ENCODE measurements around the gene MSX1.

Gene MSX1

GRCh38 chr4:4841156-4841555 is 18.3 kb upstream of the MSX1 start:
- no peak for DNase-seq

GRCh38 chr4:4842476-4843441 is 16.7 kb upstream of the MSX1 start:
- DNase-seq: no peak

GRCh38 chr4:4843635-4844291 is 15.7 kb upstream of the MSX1 start:
- no peak for DNase-seq

GRCh38 chr4:4845027-4845426 is 14.4 kb upstream of the MSX1 start:
- no peak for DNase-seq

GRCh38 chr4:4847011-4847410 is 12.5 kb upstream of the MSX1 start:
- DNase-seq: no peak

- DNase-seq: no peak
These were observed 10.9 kb upstream of the MSX1 start for GRCh38 chr4:4848540-4848939.

GRCh38 chr4:4849106-4849505 is 10.4 kb upstream of the MSX1 start:
- no peak for DNase-seq

- DNase-seq: no peak
These were observed 9.8 kb upstream of the MSX1 start for GRCh38 chr4:4849524-4850193.

- no peak for DNase-seq
These were observed 8.4 kb upstream of the MSX1 start for GRCh38 chr4:4851081-4851480.

- no peak for DNase-seq
These were observed 7.6 kb upstream of the MSX1 start for GRCh38 chr4:4851906-4852305.

GRCh38 chr4:4852591-4853362 is 6.7 kb upstream of the MSX1 start:
- peak; percentile 8 for DNase-seq

GRCh38 chr4:4853371-4853823 is 6.1 kb upstream of the MSX1 start:
- DNase-seq: no peak

- DNase-seq: no peak
These were observed 5.4 kb upstream of the MSX1 start for GRCh38 chr4:4853921-4854648.

- DNase-seq: no peak
These were observed 4.7 kb upstream of the MSX1 start for GRCh38 chr4:4854649-4855295.

- no peak for DNase-seq
These were observed 4.0 kb upstream of the MSX1 start for GRCh38 chr4:4855301-4856070.

GRCh38 chr4:4856071-4857000 is 3.1 kb upstream of the MSX1 start:
- no peak for DNase-seq

GRCh38 chr4:4857001-4857808 is 2.3 kb upstream of the MSX1 start:
- DNase-seq: no peak

- DNase-seq: no peak
These were observed 1.5 kb upstream of the MSX1 start for GRCh38 chr4:4857809-4858508.
